ENCODE measurements around the gene TCP1.

TCP1 gene

DNA sequence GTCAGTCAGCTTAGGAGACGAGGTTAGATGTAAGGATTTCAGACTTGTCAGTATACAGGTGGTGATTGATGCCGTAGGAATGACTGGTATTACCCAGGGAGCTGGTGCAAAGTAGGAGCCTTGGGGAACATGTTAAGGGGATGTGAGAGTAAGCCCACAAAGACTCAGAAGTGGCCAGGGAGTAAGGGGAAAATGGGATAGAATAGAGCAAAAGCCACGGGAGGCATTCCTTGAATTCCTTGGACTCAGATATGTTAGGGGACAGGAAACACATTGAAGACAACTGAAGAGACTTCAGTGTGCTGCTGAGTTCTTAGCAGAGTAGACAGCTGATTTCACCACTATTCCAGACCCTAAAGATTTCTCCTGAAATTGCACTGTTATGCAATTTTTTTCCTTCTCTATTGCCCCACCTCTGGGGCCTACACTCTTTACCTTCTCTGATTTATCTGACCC, 28.8 kb downstream of the TCP1 start:
- no peak for DNase-seq
- Histone ChIP-seq H3K4me1 (no peaks in the 10 kb centered on the region), H3K9me3 (no peaks in the 10 kb centered on the region), H3K4me3 (ENCODE audit: low read depth, low read length) (peak overlapping the region; percentile 90), H3K36me3 (peaks cover 37% of the 10 kb centered on the region), H3K27me3 (no peaks in the 10 kb centered on the region)
- TF ChIP-seq, protein P1, sequence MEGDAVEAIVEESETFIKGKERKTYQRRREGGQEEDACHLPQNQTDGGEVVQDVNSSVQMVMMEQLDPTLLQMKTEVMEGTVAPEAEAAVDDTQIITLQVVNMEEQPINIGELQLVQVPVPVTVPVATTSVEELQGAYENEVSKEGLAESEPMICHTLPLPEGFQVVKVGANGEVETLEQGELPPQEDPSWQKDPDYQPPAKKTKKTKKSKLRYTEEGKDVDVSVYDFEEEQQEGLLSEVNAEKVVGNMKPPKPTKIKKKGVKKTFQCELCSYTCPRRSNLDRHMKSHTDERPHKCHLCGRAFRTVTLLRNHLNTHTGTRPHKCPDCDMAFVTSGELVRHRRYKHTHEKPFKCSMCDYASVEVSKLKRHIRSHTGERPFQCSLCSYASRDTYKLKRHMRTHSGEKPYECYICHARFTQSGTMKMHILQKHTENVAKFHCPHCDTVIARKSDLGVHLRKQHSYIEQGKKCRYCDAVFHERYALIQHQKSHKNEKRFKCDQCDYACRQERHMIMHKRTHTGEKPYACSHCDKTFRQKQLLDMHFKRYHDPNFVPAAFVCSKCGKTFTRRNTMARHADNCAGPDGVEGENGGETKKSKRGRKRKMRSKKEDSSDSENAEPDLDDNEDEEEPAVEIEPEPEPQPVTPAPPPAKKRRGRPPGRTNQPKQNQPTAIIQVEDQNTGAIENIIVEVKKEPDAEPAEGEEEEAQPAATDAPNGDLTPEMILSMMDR (IDR thresholded peaks at IDR 0.05; ENCODE audit: low read depth, low read length) = no peak

DNA sequence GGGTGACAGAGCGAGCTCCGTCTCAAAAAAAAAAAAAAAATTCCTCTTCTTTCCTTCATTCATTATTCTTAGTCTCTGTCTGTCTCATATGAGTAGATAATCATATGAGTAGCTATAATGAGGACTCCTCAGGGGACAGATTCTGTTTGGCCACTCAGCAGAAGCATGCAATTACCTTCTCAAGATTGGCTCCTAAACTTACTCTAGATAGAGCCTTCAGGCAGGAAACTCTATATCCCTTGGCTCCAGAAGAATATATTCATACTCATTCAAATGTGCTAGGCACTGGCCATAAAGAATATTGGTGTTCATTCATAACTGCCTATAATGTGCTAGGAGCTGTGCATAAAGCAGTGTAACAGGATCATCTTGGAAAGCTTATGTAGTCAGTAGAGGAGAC, 29.8 kb downstream of the TCP1 start:
- Histone ChIP-seq H3K36me3 (peaks cover 38% of the 10 kb centered on the region), H3K9me3 (no peaks in the 10 kb centered on the region), H3K4me3 (ENCODE audit: low read depth, low read length) (no peak overlapping the region), H3K27me3 (no peaks in the 10 kb centered on the region), H3K4me1 (no peaks in the 10 kb centered on the region)
- TF ChIP-seq, protein P1 (IDR thresholded peaks at IDR 0.05; ENCODE audit: low read depth, low read length) = no peak
- no peak for DNase-seq

DNA sequence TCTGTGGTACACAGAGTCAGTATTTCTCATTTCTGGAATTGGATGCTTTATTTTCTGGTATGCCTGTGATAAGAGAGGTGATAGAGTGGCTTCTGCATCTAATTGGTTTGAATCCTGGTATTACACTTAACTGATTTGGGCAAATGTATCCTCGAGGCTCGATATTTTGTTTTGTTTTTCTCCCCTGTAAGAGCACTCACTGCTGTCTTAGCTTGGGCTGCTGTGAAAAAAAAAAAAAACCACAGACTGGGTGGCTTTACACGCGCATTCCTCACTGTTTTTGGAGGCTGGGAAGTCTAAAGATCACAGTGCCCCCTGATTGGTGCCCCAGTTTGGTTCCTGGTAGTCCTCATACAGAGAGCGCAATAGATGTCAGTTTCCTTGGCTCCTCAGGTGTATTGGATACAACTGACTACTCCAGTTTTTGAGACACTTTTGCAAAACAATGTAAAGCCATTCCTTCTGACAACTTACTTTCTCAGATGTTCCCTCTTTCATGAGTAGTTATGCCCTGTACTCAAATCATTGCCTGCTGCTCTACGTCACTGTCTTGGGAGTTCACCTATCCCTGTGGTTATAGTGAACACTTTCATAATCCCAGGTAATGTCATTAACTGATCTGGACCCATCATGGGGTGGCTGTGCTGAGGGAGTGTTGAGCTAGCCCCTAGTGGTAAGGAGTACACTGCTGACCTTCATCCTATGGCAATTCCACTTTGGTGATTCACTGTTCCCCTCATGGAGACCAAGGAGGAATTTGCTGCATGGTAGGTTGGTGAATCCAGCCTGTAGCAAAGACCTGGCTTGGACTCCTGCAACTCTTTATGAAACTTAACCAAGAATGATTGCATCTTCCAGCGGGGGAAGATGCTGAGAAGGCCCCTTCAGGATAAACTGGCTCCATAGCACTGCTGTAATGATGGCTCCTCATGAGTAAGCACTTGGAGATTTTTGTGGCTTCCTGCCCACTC, 31.1 kb downstream of the TCP1 start:
- Histone ChIP-seq H3K4me3 (ENCODE audit: low read depth, low read length) (no peak overlapping the region), H3K36me3 (peaks cover 39% of the 10 kb centered on the region), H3K4me1 (no peaks in the 10 kb centered on the region), H3K9me3 (no peaks in the 10 kb centered on the region), H3K27me3 (no peaks in the 10 kb centered on the region)
- no peak for DNase-seq
- TF ChIP-seq, protein P1 (IDR thresholded peaks at IDR 0.05; ENCODE audit: low read depth, low read length) = peak; percentile 29; the same call in 1 of the 2 replicates

DNA sequence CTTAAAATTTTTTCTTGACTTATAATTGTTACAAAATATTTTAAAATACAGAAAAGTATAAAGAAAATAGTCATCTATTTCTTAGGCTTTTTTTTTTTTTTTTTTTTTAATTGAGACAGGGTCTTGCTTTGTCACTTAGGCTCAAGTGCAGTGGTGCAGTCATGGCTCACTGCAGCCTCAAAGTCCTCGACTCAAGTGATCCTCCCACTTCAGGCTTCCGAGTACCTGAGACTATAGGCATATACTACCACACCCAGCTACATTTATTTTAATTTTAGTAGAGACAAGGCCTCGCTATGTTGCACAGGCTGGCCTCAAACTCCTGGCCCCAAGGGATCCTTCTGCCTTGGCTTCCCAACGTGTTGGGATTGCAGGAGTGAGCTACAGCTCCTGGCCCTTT, 32.9 kb downstream of the TCP1 start:
- peaks cover 56% of the 10 kb centered on the region for H3K36me3 ChIP-seq
- no peaks in the 10 kb centered on the region for H3K9me3 ChIP-seq
- DNase-seq = no peak
- TF ChIP-seq, protein P1 (IDR thresholded peaks at IDR 0.05; ENCODE audit: low read depth, low read length) = no peak
- no peaks in the 10 kb centered on the region for H3K4me1 ChIP-seq
- no peaks in the 10 kb centered on the region for H3K27me3 ChIP-seq
- no peak overlapping the region for H3K4me3 ChIP-seq (ENCODE audit: low read depth, low read length)

DNA sequence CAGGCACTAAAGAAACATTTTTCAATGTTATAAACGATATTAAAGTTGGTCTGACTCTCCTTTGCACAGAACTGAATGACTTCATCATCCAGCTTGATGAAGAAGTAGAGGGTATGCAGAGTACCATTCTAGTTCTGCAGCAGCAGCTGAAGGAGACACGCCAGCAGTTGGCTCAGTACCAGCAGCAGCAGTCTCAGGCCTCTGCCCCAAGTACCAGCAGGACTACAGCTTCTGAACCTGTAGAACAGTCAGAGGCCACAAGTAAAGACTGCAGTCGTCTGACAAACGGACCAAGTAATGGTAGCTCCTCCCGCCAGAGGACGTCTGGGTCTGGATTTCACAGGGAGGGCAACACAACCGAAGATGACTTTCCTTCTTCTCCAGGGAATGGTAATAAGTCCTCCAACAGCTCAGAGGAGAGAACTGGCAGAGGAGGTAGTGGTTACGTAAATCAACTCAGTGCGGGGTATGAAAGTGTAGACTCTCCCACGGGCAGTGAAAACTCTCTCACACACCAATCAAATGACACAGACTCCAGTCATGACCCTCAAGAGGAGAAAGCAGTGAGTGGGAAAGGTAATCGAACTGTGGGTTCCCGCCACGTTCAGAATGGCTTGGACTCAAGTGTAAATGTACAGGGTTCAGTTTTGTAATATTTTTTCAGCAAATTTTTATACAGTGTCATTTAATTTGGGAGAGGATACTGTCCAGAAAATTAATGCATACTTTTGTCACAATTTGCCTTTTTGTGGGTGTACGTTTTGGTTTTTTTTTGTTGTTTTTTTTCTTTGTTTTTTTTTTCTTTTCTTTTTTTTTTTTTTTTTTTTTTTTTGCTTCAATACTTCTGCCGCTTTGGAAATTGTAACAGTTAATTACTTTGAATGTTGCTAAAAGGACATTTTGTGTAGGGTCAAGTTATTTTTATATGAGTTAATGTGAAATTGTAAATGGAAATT, 34.2 kb downstream of the TCP1 start:
- H3K4me1 ChIP-seq = no peaks in the 10 kb centered on the region
- TF ChIP-seq, protein P1 (IDR thresholded peaks at IDR 0.05; ENCODE audit: low read depth, low read length) = no peak
- H3K36me3 ChIP-seq = peaks cover 60% of the 10 kb centered on the region
- H3K9me3 ChIP-seq = no peaks in the 10 kb centered on the region
- DNase-seq = no peak
- H3K4me3 ChIP-seq (ENCODE audit: low read depth, low read length) = no peak overlapping the region
- H3K27me3 ChIP-seq = no peaks in the 10 kb centered on the region

Measured in BE2C (cell line).